ENCODE measurements around the gene E2F7.

Gene E2F7

DNA sequence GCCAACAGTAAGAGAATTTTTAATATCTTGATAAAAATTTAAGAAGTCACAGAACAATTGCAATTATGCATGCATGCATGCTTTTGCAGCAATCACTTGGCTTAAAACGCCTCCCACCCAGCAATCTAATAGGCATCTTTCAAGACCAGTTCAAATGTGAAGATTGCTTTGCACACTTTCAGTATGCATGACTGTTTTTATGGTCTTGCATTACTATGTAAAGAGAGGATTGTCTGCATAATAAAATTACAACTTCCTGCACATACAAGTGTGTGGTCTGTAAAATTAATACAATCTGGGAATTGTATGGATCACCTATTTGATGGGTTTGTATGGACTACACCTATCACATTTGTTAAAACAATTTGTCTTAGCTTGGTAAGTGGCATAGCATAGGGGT is 48.8 kb downstream of the E2F7 start:
- DNase-seq (ENCODE audit: low read depth in 2 of 2) = no peak

DNA sequence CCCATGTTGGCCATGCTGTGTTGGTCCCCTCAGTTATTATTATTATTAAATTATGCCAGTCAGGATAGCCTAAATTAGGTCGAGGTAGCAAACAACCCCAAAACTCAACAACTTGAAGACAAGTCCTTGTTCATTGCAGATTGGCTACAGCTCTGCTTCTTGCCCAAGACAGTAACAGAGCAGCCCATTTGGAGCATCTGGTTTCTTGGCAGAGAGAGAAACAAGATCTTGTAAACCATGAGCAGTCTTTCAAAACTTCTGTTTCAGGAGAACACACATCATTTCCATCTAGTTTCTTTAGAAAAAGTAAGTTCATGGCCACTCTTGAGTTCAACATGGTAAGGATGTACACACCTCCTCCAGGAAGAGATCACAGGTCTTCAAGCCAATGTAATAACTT is 52.3 kb downstream of the E2F7 start:
- no peak for DNase-seq (ENCODE audit: low read depth in 2 of 2)

DNA sequence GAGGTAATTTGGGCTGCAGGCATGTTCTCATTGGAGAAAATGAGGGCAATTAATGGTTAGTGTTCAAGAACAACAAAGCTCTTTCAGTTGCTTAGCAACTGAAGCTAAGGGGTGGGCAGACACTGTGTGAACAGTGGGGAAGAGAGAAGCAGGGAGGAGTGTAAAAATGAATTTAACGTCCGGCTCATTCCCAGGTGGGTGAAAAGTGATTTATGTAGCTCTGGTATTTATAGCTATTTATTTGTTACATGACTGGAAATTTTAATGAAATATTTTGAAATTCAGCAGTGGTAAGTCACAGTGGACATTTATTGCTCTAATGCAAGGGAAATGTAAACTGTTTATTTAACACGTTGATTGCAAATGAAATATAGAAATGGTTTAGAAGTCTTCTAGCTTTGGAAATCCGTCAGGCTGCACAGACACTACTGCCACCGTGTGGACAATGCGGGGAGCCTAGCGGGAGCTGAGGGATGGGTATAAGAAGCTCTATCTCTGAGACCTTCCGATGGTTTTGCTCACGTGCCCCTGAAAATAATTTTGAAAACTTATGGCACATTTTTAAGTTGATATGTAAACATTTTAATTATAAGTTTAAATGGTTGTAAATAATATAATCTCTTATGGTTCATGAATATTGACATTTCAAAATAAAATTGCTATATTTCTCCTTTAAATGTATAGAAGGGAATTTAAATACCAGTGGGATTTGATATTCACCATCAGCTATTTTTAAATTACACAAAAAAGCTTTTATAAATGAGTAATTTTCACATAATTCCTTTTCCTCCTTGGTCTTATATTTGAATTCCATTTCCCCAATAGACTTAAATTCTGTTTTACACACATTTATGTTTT is 54.4 kb downstream of the E2F7 start:
- DNase-seq (ENCODE audit: low read depth in 2 of 2) = peak; percentile 24 to 40

DNA sequence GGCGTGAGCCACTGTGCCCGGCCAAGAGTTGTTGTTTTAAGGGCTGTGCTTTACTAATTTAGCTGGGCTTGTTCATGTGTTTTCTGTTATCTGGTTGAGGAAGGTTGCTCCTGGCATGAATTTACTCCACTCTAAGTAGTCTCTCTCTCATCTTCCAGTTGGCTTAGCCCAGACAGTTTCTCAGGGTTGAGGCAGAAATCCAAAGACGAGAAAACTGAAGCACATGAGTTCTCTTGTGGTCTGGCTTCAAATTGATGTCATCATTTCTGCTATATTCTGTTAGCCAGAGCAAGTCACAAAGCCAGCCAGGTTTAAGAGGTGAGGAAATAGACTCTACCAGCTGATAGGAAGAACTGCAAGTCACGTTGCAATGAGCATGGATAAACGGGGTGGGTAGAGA is 57.9 kb downstream of the E2F7 start:
- no peak for DNase-seq (ENCODE audit: low read depth in 2 of 2)

DNA sequence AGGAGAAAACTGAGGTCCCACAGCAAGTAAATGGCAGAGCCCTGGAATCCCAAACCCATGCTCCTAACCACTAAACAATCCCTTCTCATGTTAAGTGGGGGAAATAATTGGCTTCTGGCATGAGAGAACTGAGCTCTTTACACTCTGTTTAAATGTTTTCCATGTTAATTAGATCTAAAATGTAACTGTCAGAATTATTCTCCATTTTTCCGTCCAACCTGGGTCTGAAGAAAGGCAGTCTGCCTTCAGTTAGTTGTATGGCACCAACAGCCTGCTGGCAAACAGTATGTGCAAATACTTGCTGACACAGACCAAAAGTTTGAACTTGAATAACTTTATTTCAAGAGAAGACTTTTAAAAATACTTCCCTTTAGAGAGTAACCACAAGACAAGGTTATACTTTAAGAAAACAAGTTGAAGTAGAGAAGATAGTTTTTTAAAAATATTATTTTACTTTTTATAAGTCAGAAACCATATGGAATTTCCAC is 59.7 kb downstream of the E2F7 start:
- no peak for DNase-seq (ENCODE audit: low read depth in 2 of 2)

DNA sequence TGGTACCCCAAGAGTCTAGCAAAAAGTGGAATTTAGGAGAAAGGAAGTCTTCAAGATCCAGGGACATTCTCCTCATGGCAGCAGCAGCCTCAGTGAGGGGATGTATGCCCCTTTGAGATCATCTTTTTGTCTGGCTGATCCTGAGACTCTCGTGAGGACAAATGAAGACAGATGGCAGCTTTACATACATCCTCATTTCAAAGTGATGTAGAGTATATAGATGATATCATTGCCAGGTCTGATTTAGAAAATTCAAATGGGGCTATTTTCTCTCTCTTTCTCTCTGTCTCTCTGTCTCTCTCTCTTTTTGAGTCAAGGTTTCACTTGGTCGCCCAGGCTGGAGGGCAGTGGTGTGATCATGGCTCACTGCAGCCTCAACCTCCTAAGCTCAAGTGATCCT is 61.5 kb downstream of the E2F7 start:
- DNase-seq (ENCODE audit: low read depth in 2 of 2) = no peak

DNA sequence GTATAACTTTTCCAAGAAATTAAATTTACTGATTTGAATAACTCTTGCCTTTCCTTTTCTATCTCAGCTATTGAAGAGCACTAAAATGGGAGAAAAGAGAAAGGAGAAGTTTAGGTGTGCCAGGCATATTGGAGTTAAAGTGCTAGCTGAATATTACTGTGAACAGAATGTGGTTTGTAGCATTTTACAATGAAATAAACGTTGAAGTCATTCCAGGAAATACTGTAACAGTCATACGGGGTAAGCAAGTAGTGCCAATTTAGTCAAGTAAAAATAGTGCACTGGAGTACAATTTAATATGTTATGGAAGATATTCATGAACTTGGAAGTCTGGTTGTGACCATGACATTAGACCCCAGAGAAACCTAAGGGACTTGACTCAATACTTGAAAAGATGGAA is 62.1 kb downstream of the E2F7 start:
- no peak for DNase-seq (ENCODE audit: low read depth in 2 of 2)

DNA sequence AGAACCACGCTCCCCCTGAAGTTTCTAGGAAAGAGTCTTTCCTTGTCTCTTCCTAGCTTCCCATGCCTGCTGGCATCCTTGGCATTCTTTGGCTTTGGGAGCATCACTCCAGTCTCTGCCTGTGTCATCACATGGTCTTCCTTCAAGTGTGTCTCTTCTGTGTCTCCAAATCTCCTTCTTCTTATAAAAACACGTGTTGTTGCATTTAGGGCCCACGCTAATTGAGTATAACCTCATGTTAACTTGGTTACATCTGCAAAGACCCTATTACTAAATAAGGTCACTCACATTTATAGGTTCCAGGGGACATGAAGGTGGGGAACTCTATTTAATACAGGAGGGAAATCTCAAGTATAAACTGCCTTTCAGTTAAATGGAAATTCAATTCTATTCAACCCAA is 63.0 kb downstream of the E2F7 start:
- DNase-seq (ENCODE audit: low read depth in 2 of 2) = no peak

DNA sequence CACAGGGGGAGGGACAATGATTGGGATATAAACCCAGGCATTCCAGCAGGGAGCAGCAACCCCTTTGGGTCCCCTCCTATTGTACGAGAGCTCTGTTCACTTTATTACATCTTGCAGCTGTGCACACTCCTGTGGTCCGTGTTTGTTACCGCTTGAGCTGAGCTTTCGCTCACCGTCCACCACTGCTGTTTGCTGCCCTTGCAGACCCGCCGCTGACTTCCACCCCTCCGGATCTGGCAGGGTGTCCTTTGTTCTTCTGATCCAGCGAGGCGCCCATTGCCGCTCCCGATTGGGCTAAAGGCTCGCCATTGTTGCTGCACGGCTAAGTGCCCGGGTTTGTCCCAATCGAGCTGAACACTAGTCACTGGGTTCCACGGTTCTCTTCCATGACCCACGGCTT is 64.1 kb downstream of the E2F7 start:
- no peak for DNase-seq (ENCODE audit: low read depth in 2 of 2)

DNA sequence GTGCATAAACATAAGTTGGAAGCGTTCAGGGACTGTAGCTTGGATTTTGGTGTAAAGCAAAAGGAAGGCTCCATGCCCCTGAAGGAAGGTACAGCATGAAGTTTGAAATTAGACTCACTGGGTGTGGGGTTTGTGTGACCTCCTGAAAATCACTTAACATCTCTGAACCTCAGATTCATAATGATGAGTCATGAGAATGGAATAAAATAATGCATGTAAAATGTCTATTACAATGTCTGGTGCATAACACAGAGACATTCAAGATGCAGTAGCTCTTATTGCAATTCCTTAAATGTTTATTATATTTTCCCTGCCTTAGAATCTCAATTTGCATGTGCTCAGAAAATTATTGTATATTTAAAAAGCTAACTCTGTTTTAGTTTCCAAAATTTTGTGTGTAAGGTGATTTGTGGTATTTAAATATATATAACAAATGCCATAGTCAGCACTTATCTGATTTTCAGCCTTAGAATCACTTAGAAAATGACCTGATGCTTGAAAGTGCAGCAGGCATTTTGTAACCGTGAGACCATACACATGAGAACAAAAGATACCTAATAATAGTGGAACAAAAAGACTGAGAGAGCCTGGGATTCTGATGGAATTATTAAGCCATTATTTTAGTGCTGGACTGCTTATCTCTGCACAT is 66.3 kb downstream of the E2F7 start:
- no peak for DNase-seq (ENCODE audit: low read depth in 2 of 2)

DNA sequence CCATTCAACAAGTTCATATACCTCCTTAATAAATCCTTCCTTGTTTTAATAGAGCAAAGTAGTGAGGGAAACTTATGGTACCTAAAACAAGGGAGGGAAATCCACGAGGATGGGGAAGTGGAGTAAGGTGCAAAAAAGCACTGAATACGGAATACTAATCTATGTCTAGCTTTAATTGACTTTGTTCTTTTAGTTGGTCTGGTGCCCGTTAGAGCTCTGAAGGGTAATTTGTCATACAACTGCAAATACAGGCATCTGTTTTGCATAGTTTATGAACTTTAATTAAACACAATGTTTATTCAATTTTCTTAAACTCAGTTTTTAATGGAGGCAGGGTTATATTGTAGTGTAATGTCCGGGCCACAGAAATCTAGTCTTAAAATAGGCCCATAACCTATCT is 67.0 kb downstream of the E2F7 start:
- no peak for DNase-seq (ENCODE audit: low read depth in 2 of 2)

DNA sequence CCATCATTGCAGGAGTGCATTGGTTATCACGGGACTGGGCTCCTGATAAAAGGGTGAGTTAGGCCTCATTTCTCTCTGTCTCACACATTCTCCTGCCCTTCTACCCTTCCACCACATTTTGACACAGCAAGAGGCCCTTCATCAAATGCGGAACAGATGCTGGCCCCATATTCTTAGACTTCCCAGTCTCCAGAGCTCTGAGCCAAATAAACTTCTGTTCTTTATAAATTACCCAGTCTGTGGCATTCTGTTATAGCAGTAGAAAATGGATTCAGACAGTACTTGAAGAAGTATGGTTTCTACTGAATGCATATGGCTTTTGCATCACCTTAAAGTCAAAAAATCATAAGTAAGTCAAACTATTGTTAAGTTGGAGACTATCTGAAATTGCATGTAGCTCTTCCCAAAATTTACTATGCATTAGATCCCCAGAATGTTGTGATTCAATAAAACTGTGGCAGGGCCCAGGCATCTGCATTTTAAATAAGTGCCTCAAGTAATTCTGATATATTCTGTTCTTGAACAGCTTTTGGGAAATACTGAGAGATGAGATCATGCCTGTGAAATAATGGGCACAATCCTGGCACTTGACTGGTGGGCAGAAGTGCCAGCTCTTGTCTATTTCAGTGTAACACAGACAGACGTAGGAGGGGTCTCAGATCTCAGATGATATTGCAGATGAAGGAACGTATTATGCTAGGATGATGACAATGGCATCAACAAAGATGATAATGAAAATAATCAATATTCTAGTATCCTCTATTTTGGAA is 68.2 kb downstream of the E2F7 start:
- no peak for DNase-seq (ENCODE audit: low read depth in 2 of 2)

DNA sequence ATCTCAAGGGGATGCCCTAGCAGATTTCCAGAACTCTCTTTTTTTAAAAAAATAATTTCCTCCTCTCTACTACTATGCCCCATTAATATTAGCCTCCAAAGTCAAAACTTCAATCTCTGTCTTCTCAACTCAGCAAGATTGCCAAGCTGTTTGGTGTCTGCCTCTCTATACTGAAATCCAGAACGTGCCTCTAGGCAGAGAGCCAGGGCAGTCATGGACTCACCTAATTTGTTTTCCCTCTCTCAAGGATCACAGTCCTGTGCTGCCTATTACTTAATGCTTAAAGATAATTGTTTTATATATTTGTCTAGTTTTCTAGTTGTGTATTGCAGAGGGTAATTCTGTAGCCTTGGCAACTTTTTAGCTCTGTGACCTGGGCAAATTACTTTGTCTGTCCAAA is 74.7 kb downstream of the E2F7 start:
- DNase-seq (ENCODE audit: low read depth in 2 of 2) = no peak

DNA sequence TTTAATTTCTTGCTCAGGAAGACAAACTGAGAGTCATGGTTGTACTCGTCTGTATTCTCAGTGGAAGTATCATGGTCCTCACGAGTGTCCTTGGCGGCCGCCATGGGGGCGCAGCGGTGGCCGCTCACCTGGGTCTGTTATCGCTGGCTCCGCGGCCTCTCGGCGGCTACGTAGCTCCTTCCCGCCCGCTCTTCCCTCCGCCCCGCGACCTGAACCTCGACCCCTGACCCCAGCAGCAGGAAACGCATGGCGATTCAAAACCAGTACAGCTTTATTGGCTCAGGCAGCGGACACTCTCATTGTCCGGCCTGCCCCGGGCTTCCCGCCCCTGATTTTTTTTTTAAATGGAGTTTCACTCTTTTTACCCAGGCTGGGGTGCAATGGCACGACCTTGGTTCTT is 80.8 kb downstream of the E2F7 start:
- DNase-seq (ENCODE audit: low read depth in 2 of 2) = no peak

DNA sequence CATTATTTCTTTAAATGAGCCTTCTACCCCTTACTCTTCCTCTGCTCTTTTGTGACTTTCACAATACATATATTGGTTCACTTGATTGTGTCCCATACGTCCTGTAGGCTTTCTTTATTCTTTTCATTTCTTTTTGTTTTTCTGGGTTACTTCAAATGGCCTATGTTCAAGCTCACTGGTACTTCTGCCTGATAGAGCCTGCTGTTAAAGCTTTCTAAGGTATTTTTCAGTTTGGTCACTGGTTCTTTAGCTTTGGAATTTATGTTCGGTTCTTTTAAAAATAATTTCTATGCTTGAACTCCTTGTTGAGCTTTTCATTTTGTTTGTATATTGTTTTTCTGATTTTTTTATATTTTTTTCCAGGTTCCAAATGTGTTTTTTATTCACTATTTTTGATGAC is 81.9 kb downstream of the E2F7 start:
- DNase-seq (ENCODE audit: low read depth in 2 of 2) = no peak

DNA sequence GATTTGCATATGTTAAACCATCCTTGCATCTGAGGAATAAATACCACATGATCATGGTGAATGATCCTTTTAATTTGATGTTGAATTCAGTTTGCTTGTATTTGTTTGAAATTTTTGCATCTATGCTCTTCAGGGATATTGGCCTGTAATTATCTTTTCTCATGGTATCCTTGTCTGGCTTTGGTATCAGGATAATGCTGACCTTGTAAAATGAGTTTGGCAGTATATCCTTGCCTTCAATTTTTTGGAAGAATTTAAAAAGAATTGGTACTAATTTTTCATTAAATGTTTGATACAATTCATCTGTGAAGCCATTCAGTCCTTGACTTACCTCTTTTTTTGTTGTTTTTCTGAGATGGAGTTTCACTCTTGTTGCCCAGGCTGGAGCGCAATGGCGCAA is 85.2 kb downstream of the E2F7 start:
- no peak for DNase-seq (ENCODE audit: low read depth in 2 of 2)

DNA sequence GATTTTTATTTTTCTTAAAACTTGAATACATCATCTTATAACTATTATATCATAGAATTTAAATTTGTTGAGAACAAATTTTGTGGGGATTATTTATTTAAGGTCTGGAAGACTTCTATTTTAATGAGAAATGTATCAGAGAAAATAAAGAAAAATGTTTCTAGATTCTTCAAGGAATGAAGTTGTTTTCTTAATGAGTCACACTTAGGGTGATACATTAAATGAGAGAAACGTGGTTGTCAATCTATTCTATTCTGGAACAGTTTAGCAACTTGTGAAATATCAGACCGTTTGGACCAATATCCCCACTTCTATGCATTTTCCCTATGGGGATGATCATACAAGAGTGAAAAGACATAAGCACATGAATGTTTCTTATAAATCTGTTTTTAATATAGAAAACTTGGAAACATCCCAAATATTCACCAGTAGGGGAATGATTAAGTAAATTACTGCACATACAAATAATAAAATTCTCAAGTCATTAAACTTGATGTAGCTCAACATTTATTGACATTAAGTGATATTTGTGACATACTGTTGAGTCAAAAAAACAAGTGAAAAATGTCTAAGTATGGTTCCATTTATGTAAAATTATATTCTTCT is 88.5 kb downstream of the E2F7 start:
- DNase-seq (ENCODE audit: low read depth in 2 of 2) = no peak

All from activated CD8-positive, alpha-beta memory T cell treated with anti-CD3 and anti-CD28 coated beads for 4 hours (primary cell).